Mesothelial cell of epicardium (in vitro differentiated cells): ENCODE data around the gene KNTC1. TPM values are rescaled to one million over a fixed set of nuclear protein-coding genes. Genes with fewer than 3 reads are reported as not detected.
"Not testable (repeated sequence)": the region's sequence is repeated elsewhere in the genome, so short reads cannot be mapped to it uniquely, and the experiment has no call there.

Experiments
- DNase-seq, 2 experiments: peaks; one replicate each; pipeline ENCODE4 v3.0.0; 2021; ENCODE audit warnings: low spot score in 2 of 2; ENCODE audit not compliant: unreplicated experiment in 2 of 2
- H3K27ac Mint-ChIP-seq: 2 replicates; pipeline ENCODE4 v1.8.0; 2021; ENCODE audit warnings: mixed read lengths
- H3K27me3 Mint-ChIP-seq: 2 replicates; pipeline ENCODE4 v1.8.0; 2021; ENCODE audit warnings: low read depth, mixed read lengths
- H3K36me3 Mint-ChIP-seq: 2 replicates; pipeline ENCODE4 v1.8.0; 2021; ENCODE audit warnings: mixed read lengths
- H3K4me1 Mint-ChIP-seq: 2 replicates; pipeline ENCODE4 v1.8.0; 2021; ENCODE audit warnings: mixed read lengths
- H3K4me3 Mint-ChIP-seq: 2 replicates; pipeline ENCODE4 v1.8.0; 2021; ENCODE audit warnings: mild to moderate bottlenecking, moderate library complexity, mixed read lengths
- H3K9me3 Mint-ChIP-seq: 2 replicates; pipeline ENCODE4 v1.8.0; 2021; ENCODE audit warnings: mixed read lengths
- total RNA-seq: library from RNA; stranded (reverse); gene quantifications from 3 replicates; pipeline ENCODE4 v1.2.1, GENCODE V29; 2021
- TF ChIP-seq, protein P1 (sequence below): fragments of 200-600 bp; sonication (generic); IDR thresholded peaks from one replicate; pipeline ENCODE4 v1.5.0; 2021; ENCODE audit warnings: antibody characterized with exemption; ENCODE audit not compliant: unreplicated experiment

The KNTC1 gene
- total RNA-seq, 1 donor from 2014 or later, result 47.8 TPM

DNA sequence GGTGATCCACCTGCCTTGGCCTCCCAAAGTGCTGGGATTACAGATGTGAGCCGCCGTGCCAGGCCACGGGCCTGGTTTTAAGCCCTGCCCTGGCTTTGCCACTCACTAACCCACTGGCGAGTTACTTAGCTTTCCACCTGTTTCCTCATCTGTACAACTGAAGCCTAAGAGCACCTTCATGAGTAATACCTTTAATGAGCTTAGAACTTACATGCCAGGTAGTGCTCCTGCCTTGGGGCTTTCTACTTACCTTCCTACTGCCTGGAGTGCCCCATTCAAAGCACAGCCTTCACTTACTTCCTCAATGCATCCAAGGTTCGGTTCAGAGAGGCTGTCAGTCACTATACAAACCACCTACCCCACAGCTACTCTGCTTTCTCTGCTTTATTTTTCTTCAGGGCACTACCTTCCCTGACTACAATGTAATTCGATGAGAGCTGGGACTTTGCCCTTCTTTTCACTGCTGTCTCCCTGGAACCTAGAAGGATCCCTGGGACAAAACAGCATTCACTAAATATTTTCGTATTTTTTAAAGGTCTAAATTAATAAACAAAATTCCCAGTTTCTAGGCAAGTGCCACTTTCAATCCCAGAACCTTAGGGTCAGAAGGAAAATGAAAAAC lies 40.1 kb upstream of the KNTC1 start:
- peaks cover 44% of the 10 kb centered on the region for H3K36me3 Mint-ChIP-seq
- H3K4me1 Mint-ChIP-seq, result no peaks in the 10 kb centered on the region
- no peak overlapping the region for H3K27ac Mint-ChIP-seq
- no peaks in the 10 kb centered on the region for H3K27me3 Mint-ChIP-seq
- H3K9me3 Mint-ChIP-seq, result no peaks in the 10 kb centered on the region
- no peak overlapping the region for H3K4me3 Mint-ChIP-seq
- no peak for DNase-seq
- TF ChIP-seq, protein P1, sequence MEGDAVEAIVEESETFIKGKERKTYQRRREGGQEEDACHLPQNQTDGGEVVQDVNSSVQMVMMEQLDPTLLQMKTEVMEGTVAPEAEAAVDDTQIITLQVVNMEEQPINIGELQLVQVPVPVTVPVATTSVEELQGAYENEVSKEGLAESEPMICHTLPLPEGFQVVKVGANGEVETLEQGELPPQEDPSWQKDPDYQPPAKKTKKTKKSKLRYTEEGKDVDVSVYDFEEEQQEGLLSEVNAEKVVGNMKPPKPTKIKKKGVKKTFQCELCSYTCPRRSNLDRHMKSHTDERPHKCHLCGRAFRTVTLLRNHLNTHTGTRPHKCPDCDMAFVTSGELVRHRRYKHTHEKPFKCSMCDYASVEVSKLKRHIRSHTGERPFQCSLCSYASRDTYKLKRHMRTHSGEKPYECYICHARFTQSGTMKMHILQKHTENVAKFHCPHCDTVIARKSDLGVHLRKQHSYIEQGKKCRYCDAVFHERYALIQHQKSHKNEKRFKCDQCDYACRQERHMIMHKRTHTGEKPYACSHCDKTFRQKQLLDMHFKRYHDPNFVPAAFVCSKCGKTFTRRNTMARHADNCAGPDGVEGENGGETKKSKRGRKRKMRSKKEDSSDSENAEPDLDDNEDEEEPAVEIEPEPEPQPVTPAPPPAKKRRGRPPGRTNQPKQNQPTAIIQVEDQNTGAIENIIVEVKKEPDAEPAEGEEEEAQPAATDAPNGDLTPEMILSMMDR, result no peak

- not testable (repeated sequence) for H3K27ac Mint-ChIP-seq, H3K4me1 Mint-ChIP-seq, H3K4me3 Mint-ChIP-seq, H3K9me3 Mint-ChIP-seq, H3K27me3 Mint-ChIP-seq, DNase-seq
- peaks cover 49% of the 10 kb centered on the region for H3K36me3 Mint-ChIP-seq
Measured at GRCh38 chr12:122487807-122488206, 39.2 kb upstream of the KNTC1 start.

DNA sequence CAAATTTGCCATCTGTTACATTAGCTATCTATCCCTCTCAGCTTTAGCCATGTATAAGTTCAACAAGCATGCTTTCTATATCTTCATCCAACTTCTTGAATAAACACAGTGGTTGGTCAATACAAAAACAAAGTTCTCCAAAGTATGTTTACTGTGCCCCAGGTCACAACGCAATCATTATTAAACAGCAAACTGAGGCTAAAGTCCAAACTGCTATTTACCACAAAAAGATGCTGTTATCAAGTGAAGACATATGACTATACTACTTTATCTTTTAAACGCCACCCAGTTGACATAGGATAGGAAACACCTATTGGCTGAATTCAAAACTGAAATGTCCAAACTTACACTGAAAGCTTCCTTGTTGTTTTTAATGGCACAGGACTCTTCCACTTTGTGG lies 38.0 kb upstream of the KNTC1 start:
- H3K36me3 Mint-ChIP-seq, result peaks cover 46% of the 10 kb centered on the region

DNA sequence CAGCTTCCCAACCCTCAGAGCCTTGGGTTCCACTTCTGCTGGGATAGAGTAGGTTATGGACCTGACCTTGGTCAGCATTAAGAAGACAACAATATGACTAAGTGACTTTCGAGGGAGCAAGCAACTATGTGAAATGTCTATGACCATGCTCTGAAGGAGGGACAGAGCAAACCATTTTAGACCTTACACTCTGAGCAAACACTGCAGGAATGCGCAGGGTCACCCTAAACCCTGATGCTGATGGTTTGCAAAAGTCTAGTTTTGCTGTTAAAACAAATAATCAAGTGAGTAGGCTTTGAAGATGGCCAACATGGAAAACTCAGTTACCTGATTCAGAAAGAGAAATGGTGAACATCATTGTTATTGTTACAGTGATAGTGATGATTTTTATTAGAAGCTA lies 35.1 kb upstream of the KNTC1 start:
- peaks cover 36% of the 10 kb centered on the region for H3K36me3 Mint-ChIP-seq
- no peak for DNase-seq
- H3K4me3 Mint-ChIP-seq, result no peak overlapping the region
- no peaks in the 10 kb centered on the region for H3K4me1 Mint-ChIP-seq
- TF ChIP-seq, protein P1, result no peak
- no peaks in the 10 kb centered on the region for H3K9me3 Mint-ChIP-seq
- no peak overlapping the region for H3K27ac Mint-ChIP-seq
- H3K27me3 Mint-ChIP-seq, result no peaks in the 10 kb centered on the region

More for the DNA sequence above, 38.0 kb upstream of the KNTC1 start:
- TF ChIP-seq, protein P1, result no peak
- no peak overlapping the region for H3K4me3 Mint-ChIP-seq
- H3K27me3 Mint-ChIP-seq, result no peaks in the 10 kb centered on the region
- DNase-seq, result no peak
- no peak overlapping the region for H3K27ac Mint-ChIP-seq
- H3K9me3 Mint-ChIP-seq, result no peaks in the 10 kb centered on the region
- no peaks in the 10 kb centered on the region for H3K4me1 Mint-ChIP-seq

DNA sequence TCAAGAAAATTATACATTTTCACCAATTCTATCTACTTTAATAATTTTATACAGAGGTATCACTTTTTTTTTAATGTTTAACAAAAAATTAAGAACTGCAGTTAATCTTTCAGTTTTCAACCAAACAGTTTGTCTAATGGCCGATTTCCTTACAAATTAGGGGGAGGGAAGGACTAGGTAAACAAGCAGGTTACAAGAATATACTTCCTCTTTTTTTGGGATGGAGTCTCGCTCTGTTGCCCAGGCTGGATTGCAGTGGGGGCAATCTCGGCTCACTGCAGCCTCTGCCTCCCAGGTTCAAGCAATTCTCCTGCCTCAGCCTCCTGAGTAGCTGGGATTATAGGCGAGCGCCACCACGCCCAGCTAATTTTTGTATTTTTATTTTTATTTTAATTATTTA lies 33.8 kb upstream of the KNTC1 start:
- not testable (repeated sequence) for H3K9me3 Mint-ChIP-seq, H3K27me3 Mint-ChIP-seq, DNase-seq, H3K27ac Mint-ChIP-seq, H3K4me3 Mint-ChIP-seq, H3K4me1 Mint-ChIP-seq
- peaks cover 32% of the 10 kb centered on the region for H3K36me3 Mint-ChIP-seq

DNA sequence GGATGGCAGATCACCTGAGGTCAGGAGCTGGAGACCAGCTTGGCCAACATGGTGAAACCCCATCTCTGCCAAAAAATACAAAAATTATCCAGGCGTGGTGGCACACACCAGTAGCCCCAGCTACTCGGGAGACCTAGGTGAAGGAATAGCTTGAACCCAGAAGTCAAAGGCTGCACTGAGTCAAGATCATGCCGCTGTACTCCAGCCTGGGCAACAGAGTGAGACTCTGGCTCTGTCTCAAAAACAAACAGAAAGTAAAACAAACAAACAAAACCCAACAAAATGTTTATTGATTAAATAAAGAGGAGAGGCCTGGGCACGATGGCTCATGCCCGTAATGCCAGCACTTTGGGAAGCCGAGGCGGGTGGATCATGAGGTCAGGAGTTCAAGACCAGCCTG lies 31.8 kb upstream of the KNTC1 start:
- peaks cover 15% of the 10 kb centered on the region for H3K4me1 Mint-ChIP-seq
- no peaks in the 10 kb centered on the region for H3K27me3 Mint-ChIP-seq
- H3K9me3 Mint-ChIP-seq, result no peaks in the 10 kb centered on the region
- TF ChIP-seq, protein P1, result no peak
- DNase-seq, result no peak
- no peak overlapping the region for H3K27ac Mint-ChIP-seq
- H3K4me3 Mint-ChIP-seq, result no peak overlapping the region
- peaks cover 23% of the 10 kb centered on the region for H3K36me3 Mint-ChIP-seq
